ENCODE measurements around the gene KRTAP17-1. TPM values are rescaled to one million over a fixed set of nuclear protein-coding genes. Genes with fewer than 3 reads are reported as not detected.
A peak's percentile ranks its signal among the peaks of the same experiment; 100 is the strongest.

Gene KRTAP17-1
- total RNA-seq, 4 donors from 2014 or later, result not detected

GRCh38 chr17:41322903-41323895, 7.7 kb upstream of the KRTAP17-1 start:
- H3K27ac ChIP-seq, result no peak overlapping the region
- no peaks in the 10 kb centered on the region for H3K4me1 ChIP-seq
- TF ChIP-seq, protein P1, sequence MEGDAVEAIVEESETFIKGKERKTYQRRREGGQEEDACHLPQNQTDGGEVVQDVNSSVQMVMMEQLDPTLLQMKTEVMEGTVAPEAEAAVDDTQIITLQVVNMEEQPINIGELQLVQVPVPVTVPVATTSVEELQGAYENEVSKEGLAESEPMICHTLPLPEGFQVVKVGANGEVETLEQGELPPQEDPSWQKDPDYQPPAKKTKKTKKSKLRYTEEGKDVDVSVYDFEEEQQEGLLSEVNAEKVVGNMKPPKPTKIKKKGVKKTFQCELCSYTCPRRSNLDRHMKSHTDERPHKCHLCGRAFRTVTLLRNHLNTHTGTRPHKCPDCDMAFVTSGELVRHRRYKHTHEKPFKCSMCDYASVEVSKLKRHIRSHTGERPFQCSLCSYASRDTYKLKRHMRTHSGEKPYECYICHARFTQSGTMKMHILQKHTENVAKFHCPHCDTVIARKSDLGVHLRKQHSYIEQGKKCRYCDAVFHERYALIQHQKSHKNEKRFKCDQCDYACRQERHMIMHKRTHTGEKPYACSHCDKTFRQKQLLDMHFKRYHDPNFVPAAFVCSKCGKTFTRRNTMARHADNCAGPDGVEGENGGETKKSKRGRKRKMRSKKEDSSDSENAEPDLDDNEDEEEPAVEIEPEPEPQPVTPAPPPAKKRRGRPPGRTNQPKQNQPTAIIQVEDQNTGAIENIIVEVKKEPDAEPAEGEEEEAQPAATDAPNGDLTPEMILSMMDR (IDR thresholded peaks at IDR 0.05), result no peak
- no peak for TF ChIP-seq POLR2A (IDR thresholded peaks at IDR 0.05)
- no peaks in the 10 kb centered on the region for H3K27me3 ChIP-seq
- no peak for DNase-seq
- H3K36me3 ChIP-seq, result no peaks in the 10 kb centered on the region
- no peak overlapping the region for H3K4me3 ChIP-seq
- peaks cover 0 to 3% (median 0%) of the 10 kb centered on the region in 4 donors for H3K9me3 ChIP-seq

- H3K4me3 ChIP-seq, result no peak overlapping the region
- no peaks in the 10 kb centered on the region for H3K27me3 ChIP-seq
- no peak for DNase-seq
- H3K36me3 ChIP-seq, result no peaks in the 10 kb centered on the region
- H3K4me1 ChIP-seq, result no peaks in the 10 kb centered on the region
- peaks cover 0 to 3% (median 0%) of the 10 kb centered on the region in 4 donors for H3K9me3 ChIP-seq
- no peak overlapping the region for H3K27ac ChIP-seq
- TF ChIP-seq, protein P1 (IDR thresholded peaks at IDR 0.05), result peak; percentile 56 to 91 (median 79)
- TF ChIP-seq POLR2A (IDR thresholded peaks at IDR 0.05), result no peak
Observed at GRCh38 chr17:41322094-41322902, 6.8 kb upstream of the KRTAP17-1 start.

DNA sequence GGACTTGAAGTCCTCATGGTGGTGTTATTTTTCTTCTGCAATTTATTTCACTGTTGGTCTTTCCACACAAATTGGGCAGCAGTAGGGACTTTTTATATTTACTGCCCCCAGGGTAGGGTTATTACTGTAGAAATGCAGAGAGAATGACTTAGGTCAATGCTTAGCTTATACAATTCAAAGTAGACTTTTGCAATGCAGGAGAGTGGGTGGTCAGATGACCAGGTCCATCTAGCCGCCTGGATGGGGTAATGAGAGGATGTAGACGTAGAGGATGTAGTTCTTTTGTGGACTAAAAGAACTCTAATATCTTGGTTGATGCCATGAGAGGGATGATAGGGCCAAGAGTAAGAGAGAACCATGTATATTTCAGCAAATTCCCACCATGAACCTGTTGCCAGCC, 2.7 kb upstream of the KRTAP17-1 start:
- H3K4me1 ChIP-seq, result no peaks in the 10 kb centered on the region
- TF ChIP-seq, protein P1 (IDR thresholded peaks at IDR 0.05), result no peak
- no peak for TF ChIP-seq POLR2A (IDR thresholded peaks at IDR 0.05)
- no peak overlapping the region for H3K27ac ChIP-seq
- no peaks in the 10 kb centered on the region for H3K36me3 ChIP-seq
- no peak overlapping the region for H3K4me3 ChIP-seq
- DNase-seq, result no peak
- peaks cover 0 to 3% (median 0%) of the 10 kb centered on the region in 4 donors for H3K9me3 ChIP-seq
- no peaks in the 10 kb centered on the region for H3K27me3 ChIP-seq

GRCh38 chr17:41315814-41316445, 420 bp upstream of the KRTAP17-1 start:
- Histone ChIP-seq H3K9me3 (peaks cover 0 to 3% (median 0%) of the 10 kb centered on the region in 4 donors), H3K27me3 (no peaks in the 10 kb centered on the region), H3K4me1 (no peaks in the 10 kb centered on the region), H3K36me3 (no peaks in the 10 kb centered on the region), H3K27ac (no peak overlapping the region), H3K4me3 (no peak overlapping the region)
- DNase-seq, result no peak
- TF ChIP-seq, protein P1 (IDR thresholded peaks at IDR 0.05), result no peak
- no peak for TF ChIP-seq POLR2A (IDR thresholded peaks at IDR 0.05)

GRCh38 chr17:41311111-41311510, 4.4 kb downstream of the KRTAP17-1 start:
- no peaks in the 10 kb centered on the region for H3K36me3 ChIP-seq
- TF ChIP-seq, protein P1 (IDR thresholded peaks at IDR 0.05), result no peak
- TF ChIP-seq POLR2A (IDR thresholded peaks at IDR 0.05), result no peak
- H3K27ac ChIP-seq, result no peak overlapping the region
- DNase-seq, result no peak
- peaks cover 0 to 23% (median 0%) of the 10 kb centered on the region in 4 donors for H3K4me1 ChIP-seq
- H3K27me3 ChIP-seq, result no peaks in the 10 kb centered on the region
- H3K4me3 ChIP-seq, result no peak overlapping the region
- no peaks in the 10 kb centered on the region for H3K9me3 ChIP-seq
